Measurements from ENCODE around the gene TBXA2R.

TBXA2R gene

DNA sequence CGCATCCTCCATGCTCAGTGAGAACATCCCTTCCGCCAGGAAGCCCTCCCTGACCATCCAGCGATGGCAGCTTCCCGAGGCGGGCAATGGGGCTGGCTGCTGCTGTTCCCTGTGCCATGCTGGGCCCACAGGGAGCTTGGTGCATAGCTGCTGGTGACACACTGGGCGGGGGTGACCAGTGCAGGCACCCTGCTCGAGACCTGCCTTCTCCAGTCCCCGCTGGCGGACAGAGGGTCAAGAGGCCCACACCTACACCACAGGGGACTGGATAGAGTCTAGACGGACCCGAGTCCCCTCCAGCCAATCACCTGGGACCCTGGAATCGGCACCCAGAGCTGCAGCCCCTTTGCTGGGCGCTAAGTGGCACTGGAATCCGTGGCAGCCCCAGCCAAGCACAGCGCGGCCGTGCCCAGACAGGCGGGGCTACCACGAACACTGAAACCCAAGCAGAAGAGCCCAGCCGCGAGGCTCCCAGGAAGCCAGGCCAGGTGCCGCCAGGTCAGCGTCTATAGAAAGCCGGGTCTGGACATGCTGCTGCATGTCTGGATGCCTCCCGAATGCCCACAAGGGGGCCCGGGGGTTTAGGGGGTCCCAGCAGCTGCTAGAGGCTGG lies 9.0 kb upstream of the TBXA2R start:
- CTCF ChIA-PET, result interaction anchor here (1.4 to 2.0 kb wide), 3 partner anchors 12 to 71 kb away, joined by 4 to 9 read pairs (median 5); no protein-coding TSS in a partner anchor
- TF ChIP-seq, protein P1, sequence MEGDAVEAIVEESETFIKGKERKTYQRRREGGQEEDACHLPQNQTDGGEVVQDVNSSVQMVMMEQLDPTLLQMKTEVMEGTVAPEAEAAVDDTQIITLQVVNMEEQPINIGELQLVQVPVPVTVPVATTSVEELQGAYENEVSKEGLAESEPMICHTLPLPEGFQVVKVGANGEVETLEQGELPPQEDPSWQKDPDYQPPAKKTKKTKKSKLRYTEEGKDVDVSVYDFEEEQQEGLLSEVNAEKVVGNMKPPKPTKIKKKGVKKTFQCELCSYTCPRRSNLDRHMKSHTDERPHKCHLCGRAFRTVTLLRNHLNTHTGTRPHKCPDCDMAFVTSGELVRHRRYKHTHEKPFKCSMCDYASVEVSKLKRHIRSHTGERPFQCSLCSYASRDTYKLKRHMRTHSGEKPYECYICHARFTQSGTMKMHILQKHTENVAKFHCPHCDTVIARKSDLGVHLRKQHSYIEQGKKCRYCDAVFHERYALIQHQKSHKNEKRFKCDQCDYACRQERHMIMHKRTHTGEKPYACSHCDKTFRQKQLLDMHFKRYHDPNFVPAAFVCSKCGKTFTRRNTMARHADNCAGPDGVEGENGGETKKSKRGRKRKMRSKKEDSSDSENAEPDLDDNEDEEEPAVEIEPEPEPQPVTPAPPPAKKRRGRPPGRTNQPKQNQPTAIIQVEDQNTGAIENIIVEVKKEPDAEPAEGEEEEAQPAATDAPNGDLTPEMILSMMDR (IDR thresholded peaks at IDR 0.05; ENCODE audit: control extremely low read depth, extremely low read depth, low read depth, missing control alignments), result no peak
- POLR2A ChIA-PET, result no interaction called here
- no peak for DNase-seq (ENCODE audit: extremely low spot score)

DNA sequence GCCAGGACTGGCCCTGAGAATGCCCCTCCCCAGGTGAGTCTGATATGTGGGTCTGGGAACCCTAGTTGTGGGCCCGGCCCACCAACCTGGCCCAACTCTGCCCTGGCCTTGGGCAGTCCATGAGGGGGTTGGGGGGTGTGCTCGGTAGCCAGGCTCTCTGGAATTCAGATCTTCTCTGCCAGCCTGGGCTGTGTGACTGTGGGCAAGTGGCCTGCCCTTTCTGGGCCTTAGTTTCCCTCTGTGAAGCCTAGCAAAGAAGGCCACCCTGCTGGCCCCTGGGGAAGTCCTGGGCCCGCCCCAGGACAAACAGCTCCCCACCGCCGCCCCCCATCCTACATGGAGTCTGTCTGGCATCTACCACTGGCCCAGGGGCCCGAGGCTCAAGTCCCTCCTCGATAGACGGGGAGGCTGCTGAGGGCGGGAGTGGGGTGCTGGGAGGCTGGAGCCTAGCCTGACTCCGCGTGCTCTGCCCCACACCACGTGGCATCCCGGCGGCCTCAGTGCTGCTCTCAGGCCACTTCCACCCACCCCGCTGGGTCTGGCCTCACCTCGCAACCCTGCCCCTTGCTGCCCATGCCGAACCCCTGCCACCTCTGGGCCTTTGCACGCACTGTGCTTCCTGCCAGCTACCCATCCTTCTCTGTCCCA lies 8.3 kb upstream of the TBXA2R start:
- ChIA-PET CTCF (no interaction called here), POLR2A (no interaction called here)
- no peak for DNase-seq (ENCODE audit: extremely low spot score)
- TF ChIP-seq, protein P1 (IDR thresholded peaks at IDR 0.05; ENCODE audit: control extremely low read depth, extremely low read depth, low read depth, missing control alignments), result no peak

DNA sequence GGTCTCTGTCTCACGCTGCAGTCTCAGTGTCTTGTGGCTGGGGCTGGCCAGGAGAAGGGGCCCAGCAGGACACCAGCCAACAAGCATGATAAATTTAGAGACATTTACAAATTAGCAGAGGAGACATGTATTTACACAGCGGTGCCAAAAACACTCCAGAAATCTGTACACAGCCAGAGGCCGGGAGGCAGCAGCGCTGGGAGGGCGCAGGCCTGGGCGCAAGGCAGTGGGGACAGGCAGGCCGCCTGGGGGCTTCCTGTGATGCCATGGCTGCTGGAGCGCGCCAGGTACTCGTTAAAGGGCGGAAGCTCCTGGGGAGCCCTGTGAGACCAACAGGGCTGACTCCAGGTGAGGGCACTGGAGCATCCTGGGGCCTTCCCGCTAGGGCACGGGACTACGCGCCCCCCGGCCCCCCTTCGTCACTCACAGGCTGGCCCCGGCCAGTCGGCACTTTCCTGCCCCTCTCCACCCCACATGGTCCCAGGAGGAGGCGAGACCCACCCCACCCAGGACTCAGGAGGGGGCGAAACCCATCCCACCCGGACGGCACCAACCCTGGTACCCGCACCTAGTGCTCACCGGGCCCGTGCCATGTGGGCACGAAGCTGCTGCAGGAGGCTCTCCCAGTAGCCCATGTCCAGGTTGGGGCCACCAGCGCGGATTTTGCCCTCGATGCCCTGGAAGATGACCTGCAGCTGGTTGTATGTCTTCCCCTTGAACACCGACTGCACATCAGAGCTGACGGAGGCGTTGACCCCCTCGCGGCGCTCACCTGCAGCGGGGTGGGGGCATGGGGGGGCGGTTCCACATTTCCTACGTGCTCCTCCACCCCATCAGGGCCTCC lies 7.4 kb upstream of the TBXA2R start:
- no peak for DNase-seq (ENCODE audit: extremely low spot score)
- TF ChIP-seq, protein P1 (IDR thresholded peaks at IDR 0.05; ENCODE audit: control extremely low read depth, extremely low read depth, low read depth, missing control alignments), result no peak
- POLR2A ChIA-PET, result no interaction called here
- CTCF ChIA-PET, result no interaction called here

DNA sequence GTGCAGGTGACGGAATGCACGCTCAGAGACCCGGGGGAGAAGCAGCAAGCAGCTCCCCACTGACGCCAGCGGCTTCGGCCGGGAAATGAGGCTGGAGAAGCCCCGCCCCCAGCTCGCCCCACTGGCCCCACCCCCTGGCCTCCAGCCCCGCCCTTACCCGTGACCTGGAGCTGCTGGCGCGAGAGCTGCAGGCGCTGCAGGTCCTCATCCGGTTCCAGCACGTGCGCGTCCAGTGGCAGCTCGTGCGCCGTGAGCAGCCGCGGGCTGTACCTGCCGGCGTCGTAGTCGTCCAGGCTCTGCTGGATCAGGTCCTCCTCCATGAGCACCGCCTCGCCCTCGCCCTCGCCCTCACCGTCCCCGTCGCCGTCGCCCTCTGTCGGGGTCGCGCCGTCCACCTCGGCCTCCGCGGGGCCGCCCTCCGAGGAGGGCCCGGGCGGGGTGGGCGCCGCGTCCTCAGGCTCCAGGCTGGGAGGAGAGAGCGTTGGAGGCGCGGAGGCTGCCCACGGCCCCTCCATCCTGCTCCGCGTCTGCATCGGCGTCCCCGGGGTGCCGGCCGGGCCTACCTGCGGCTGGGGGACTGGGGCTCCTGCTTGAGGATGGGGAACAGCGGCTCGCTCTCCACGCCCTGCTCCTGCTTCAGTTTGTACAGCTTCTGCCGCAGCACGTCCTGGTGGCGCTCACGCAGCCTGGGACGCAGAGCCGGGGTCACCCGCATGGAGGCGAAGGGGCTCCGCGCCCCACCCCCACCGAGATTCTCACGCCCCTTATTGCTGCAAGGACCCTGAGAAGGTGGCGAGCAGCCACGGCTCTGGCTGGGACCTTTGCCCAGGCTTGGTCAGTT lies 6.4 kb upstream of the TBXA2R start:
- CTCF ChIA-PET, result no interaction called here
- TF ChIP-seq, protein P1 (IDR thresholded peaks at IDR 0.05; ENCODE audit: control extremely low read depth, extremely low read depth, low read depth, missing control alignments), result no peak
- no peak for DNase-seq (ENCODE audit: extremely low spot score)
- POLR2A ChIA-PET, result no interaction called here

DNA sequence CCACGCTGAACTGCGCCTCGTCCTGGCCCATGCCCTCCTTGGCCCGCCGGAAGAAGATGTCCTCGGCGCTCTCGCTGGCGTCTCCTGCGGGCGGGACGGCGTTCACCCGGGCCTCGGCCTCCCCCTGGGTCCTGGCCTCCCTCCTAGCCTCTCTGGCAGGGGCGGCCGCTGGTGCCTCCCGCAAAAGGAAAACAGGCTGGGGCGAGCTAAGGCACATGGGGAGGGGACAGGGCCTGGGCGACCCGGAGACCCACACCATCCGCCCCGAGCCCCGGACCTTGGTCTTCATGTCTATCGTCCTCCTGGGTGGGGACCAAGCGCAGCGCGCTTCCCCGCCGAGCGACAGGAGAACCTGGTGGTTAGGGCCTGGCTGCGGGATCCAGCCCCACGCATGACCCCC lies 5.7 kb upstream of the TBXA2R start:
- DNase-seq (ENCODE audit: extremely low spot score), result no peak
- ChIA-PET POLR2A (no interaction called here), CTCF (no interaction called here)
- TF ChIP-seq, protein P1 (IDR thresholded peaks at IDR 0.05; ENCODE audit: control extremely low read depth, extremely low read depth, low read depth, missing control alignments), result no peak

DNA sequence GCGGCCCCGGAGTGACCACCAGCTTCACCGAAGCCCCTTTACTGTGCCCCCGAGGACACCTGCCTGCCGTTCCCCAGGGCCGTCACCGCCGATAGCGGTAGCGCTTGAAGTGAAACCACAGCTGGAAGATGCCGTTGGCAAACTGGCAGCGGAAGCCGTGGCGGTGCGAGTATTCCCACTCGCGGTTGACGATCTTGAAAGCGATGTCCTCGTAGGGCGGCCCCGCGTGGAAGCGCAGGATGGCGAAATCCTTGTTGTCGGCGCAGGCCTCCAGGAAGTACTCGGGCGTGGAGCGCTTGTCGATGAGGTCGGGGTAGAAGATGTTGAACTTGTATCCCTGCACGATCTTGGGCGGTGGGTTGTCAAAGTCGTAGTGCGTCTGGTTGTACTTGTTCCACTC lies 5.2 kb upstream of the TBXA2R start:
- POLR2A ChIA-PET, result no interaction called here
- CTCF ChIA-PET, result no interaction called here
- TF ChIP-seq, protein P1 (IDR thresholded peaks at IDR 0.05; ENCODE audit: control extremely low read depth, extremely low read depth, low read depth, missing control alignments), result no peak

More for the DNA sequence above, 5.2 kb upstream of the TBXA2R start:
- no peak for DNase-seq (ENCODE audit: extremely low spot score)
